SK-N-SH treated with all-trans-retinoic acid at 6 μM for 48 hours (cell line): ENCODE measurements around the gene CNPY3.

Experiments used
- ATAC-seq: fragments of 200-7000 bp; cut with Tn5 transposase; 3 replicates; pipeline ENCODE4 v1.9.1; 2020; ENCODE audit warnings: mild to moderate bottlenecking, moderate library complexity
- ARNTL ChIP-seq: fragments of 450-650 bp; formaldehyde crosslinking; IDR thresholded peaks from 2 replicates; pipeline ENCODE4 v1.5.0; 2020; ENCODE audit warnings: low read depth, mild to moderate bottlenecking, moderate library complexity, borderline replicate concordance
- BACH2 ChIP-seq: fragments of 250-450 bp; sonication (Bioruptor Pico); IDR thresholded peaks from 2 replicates; pipeline ENCODE4 v1.9.0; 2021; ENCODE audit warnings: mild to moderate bottlenecking, borderline replicate concordance
- CSDC2 ChIP-seq: fragments of 250-450 bp; sonication (Bioruptor Pico); IDR thresholded peaks from 2 replicates; pipeline ENCODE4 v1.5.0; 2020; ENCODE audit warnings: mild to moderate bottlenecking, moderate library complexity
- ESRRG ChIP-seq: fragments of 250-450 bp; sonication (Bioruptor Pico); IDR thresholded peaks from 2 replicates; pipeline ENCODE4 v1.6.1; 2021; ENCODE audit warnings: mild to moderate bottlenecking
- GLIS3 ChIP-seq: fragments of 250-450 bp; sonication (Bioruptor Pico); IDR thresholded peaks from 2 replicates; pipeline ENCODE4 v1.5.0; 2020; ENCODE audit warnings: mild to moderate bottlenecking, moderate library complexity
- ISL1 ChIP-seq: fragments of 250-450 bp; sonication (Bioruptor Pico); IDR thresholded peaks from 2 replicates; pipeline ENCODE4 v2.1.2; 2022; ENCODE audit warnings: mild to moderate bottlenecking, moderate library complexity
- OSR1 ChIP-seq: fragments of 250-450 bp; sonication (Bioruptor Pico); IDR thresholded peaks from 2 replicates; pipeline ENCODE4 v1.8.0; 2022; ENCODE audit warnings: moderate library complexity, mild to moderate bottlenecking, inconsistent platforms
- PATZ1 ChIP-seq: fragments of 250-450 bp; sonication (Bioruptor Pico); IDR thresholded peaks from 2 replicates; pipeline ENCODE4 v1.8.0; 2020; ENCODE audit warnings: mild to moderate bottlenecking, moderate library complexity, borderline replicate concordance
- POU6F1 ChIP-seq: fragments of 250-450 bp; sonication (Bioruptor Pico); IDR thresholded peaks from 2 replicates; pipeline ENCODE4 v1.8.0; 2021; ENCODE audit warnings: low read depth, mild to moderate bottlenecking, moderate library complexity, borderline replicate concordance
- PPARA ChIP-seq: fragments of 250-450 bp; sonication (Bioruptor Pico); IDR thresholded peaks from 2 replicates; pipeline ENCODE4 v1.5.0; 2020; ENCODE audit warnings: mild to moderate bottlenecking, borderline replicate concordance
- RARB ChIP-seq: fragments of 250-450 bp; sonication (Bioruptor Pico); IDR thresholded peaks from 2 replicates; pipeline ENCODE4 v1.8.0; 2021; ENCODE audit warnings: mild to moderate bottlenecking, moderate library complexity
- SNAI2 ChIP-seq: fragments of 250-450 bp; sonication (Bioruptor Pico); IDR thresholded peaks from 2 replicates; pipeline ENCODE4 v1.5.0; 2020; ENCODE audit warnings: mild to moderate bottlenecking, moderate library complexity
- TCF4 ChIP-seq: fragments of 250-450 bp; sonication (Bioruptor Pico); IDR thresholded peaks from 2 replicates; pipeline ENCODE4 v1.8.0; 2021; ENCODE audit warnings: mild to moderate bottlenecking, moderate library complexity, borderline replicate concordance
- TOX ChIP-seq: fragments of 250-450 bp; sonication (Bioruptor Pico); IDR thresholded peaks from 2 replicates; pipeline ENCODE4 v1.8.0; 2021; ENCODE audit warnings: mild to moderate bottlenecking, moderate library complexity, borderline replicate concordance
- ZC3H10 ChIP-seq: fragments of 250-450 bp; sonication (Bioruptor Pico); IDR thresholded peaks from 2 replicates; pipeline ENCODE4 v1.5.1; 2021; ENCODE audit warnings: mild to moderate bottlenecking, moderate library complexity
- ZFP3 ChIP-seq: fragments of 250-450 bp; sonication (Bioruptor Pico); IDR thresholded peaks from 2 replicates; pipeline ENCODE4 v1.5.0; 2020; ENCODE audit warnings: mild to moderate bottlenecking, moderate library complexity
- ZNF565 ChIP-seq: fragments of 450-650 bp; formaldehyde crosslinking; conservative IDR thresholded peaks from 2 replicates; pipeline ENCODE4 v1.5.0; 2020; ENCODE audit warnings: low read depth, mild to moderate bottlenecking, moderate library complexity
- ZNF70 ChIP-seq: fragments of 450-650 bp; formaldehyde crosslinking; IDR thresholded peaks from 2 replicates; pipeline ENCODE4 v1.5.0; 2020; ENCODE audit warnings: mild to moderate bottlenecking, moderate library complexity
- ZNF8 ChIP-seq: fragments of 450-650 bp; formaldehyde crosslinking; IDR thresholded peaks from 2 replicates; pipeline ENCODE4 v1.5.0; 2020; ENCODE audit warnings: mild to moderate bottlenecking, moderate library complexity
- TF ChIP-seq, protein P1 (sequence below): fragments of 250-450 bp; sonication (Bioruptor Pico); IDR thresholded peaks from 2 replicates; pipeline ENCODE4 v1.5.1; 2021; ENCODE audit warnings: mild to moderate bottlenecking, moderate library complexity
- TF ChIP-seq, protein P2 (sequence below): fragments of 250-450 bp; sonication (Bioruptor Pico); IDR thresholded peaks from 2 replicates; pipeline ENCODE4 v1.5.0; 2020; ENCODE audit warnings: mild to moderate bottlenecking, moderate library complexity
- TF ChIP-seq, protein P3 (sequence below): fragments of 250-450 bp; sonication (Bioruptor Pico); IDR thresholded peaks from 2 replicates; pipeline ENCODE4 v1.5.1; 2020; ENCODE audit warnings: low read depth, mild to moderate bottlenecking, moderate library complexity

CNPY3 gene

DNA sequence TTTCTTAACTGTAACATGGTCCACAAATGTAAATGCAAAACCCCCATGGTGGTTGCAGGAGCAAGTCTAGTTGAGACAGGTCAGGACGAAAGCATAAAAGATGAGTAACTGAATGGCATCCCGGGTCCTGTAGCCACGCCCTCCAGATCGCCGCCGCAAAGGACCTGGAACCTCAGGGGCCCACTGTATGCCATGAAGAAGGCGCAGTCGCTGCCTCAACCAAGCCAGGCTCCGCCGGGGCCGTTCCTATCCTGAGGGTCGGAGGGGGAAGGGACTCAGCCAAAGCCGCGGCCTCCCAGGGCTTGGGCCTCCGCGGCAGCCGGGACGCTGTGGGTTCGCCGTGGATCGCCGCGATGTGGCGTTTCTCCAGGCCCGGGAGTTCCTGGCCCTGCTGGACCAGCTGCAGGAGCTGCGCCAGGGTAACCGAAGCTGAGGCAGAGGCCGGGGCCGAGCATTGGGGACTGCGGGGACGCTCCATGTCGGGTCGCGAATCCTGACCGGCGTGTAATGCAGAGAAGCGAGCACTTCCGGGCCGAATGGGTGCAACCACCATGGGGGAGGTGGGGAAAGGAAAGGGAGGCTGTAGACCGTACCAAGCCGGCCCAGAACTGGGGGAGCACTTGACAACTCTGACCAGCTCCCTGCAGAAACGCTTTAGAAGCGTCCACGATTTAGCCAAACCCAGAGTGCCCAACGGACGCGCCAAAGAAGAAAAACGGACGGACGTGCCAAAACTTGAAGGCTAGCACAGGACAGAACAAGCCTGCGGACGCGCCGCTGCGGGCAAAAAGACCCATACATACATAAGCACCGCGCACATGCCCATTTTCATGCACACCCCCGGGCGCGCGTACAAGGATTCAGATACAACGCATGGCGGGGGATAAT, 38.7 kb upstream of the CNPY3 start:
- ATAC-seq, result peak; percentile 96
- TF ChIP-seq ISL1 (CRISPR knock-in tag) (no peak), ZC3H10 (CRISPR knock-in tag) (no peak), ZNF70 (CRISPR knock-in tag) (no peak), PATZ1 (no peak; the same call in 1 of the 2 replicates), ARNTL (CRISPR knock-in tag) (no peak), PPARA (CRISPR knock-in tag) (no peak), TCF4 (0 out of 2 replicates have a peak, but pooled peaks have one; percentile 10), BACH2 (no peak), POU6F1 (0 out of 2 replicates have a peak, but pooled peaks have one; percentile 19), ZFP3 (no peak), ESRRG (no peak), ZNF8 (CRISPR knock-in tag) (no peak), ZNF565 (CRISPR knock-in tag) (no peak), GLIS3 (CRISPR knock-in tag) (peak; percentile 96), CSDC2 (no peak), RARB (no peak; the same call in 1 of the 2 replicates), SNAI2 (CRISPR knock-in tag) (no peak), OSR1 (CRISPR knock-in tag) (no peak), TOX (CRISPR knock-in tag) (peak; percentile 28; the same call in 1 of the 2 replicates)
- TF ChIP-seq, protein P1, sequence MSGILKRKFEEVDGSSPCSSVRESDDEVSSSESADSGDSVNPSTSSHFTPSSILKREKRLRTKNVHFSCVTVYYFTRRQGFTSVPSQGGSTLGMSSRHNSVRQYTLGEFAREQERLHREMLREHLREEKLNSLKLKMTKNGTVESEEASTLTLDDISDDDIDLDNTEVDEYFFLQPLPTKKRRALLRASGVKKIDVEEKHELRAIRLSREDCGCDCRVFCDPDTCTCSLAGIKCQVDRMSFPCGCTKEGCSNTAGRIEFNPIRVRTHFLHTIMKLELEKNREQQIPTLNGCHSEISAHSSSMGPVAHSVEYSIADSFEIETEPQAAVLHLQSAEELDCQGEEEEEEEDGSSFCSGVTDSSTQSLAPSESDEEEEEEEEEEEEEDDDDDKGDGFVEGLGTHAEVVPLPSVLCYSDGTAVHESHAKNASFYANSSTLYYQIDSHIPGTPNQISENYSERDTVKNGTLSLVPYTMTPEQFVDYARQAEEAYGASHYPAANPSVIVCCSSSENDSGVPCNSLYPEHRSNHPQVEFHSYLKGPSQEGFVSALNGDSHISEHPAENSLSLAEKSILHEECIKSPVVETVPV (CRISPR knock-in tag), result no peak
- TF ChIP-seq, protein P2, sequence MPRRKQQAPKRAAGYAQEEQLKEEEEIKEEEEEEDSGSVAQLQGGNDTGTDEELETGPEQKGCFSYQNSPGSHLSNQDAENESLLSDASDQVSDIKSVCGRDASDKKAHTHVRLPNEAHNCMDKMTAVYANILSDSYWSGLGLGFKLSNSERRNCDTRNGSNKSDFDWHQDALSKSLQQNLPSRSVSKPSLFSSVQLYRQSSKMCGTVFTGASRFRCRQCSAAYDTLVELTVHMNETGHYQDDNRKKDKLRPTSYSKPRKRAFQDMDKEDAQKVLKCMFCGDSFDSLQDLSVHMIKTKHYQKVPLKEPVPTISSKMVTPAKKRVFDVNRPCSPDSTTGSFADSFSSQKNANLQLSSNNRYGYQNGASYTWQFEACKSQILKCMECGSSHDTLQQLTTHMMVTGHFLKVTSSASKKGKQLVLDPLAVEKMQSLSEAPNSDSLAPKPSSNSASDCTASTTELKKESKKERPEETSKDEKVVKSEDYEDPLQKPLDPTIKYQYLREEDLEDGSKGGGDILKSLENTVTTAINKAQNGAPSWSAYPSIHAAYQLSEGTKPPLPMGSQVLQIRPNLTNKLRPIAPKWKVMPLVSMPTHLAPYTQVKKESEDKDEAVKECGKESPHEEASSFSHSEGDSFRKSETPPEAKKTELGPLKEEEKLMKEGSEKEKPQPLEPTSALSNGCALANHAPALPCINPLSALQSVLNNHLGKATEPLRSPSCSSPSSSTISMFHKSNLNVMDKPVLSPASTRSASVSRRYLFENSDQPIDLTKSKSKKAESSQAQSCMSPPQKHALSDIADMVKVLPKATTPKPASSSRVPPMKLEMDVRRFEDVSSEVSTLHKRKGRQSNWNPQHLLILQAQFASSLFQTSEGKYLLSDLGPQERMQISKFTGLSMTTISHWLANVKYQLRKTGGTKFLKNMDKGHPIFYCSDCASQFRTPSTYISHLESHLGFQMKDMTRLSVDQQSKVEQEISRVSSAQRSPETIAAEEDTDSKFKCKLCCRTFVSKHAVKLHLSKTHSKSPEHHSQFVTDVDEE (CRISPR knock-in tag), result no peak; the same call in 1 of the 2 replicates
- TF ChIP-seq, protein P3, sequence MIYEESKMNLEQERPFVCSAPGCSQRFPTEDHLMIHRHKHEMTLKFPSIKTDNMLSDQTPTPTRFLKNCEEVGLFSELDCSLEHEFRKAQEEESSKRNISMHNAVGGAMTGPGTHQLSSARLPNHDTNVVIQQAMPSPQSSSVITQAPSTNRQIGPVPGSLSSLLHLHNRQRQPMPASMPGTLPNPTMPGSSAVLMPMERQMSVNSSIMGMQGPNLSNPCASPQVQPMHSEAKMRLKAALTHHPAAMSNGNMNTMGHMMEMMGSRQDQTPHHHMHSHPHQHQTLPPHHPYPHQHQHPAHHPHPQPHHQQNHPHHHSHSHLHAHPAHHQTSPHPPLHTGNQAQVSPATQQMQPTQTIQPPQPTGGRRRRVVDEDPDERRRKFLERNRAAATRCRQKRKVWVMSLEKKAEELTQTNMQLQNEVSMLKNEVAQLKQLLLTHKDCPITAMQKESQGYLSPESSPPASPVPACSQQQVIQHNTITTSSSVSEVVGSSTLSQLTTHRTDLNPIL, result no peak; the same call in 1 of the 2 replicates

GRCh38 chr6:42891199-42891722, 38.0 kb upstream of the CNPY3 start:
- no peak for ATAC-seq
- no peak for TF ChIP-seq ZFP3
- TF ChIP-seq ESRRG, result no peak
- no peak for TF ChIP-seq TOX (CRISPR knock-in tag)
- no peak for TF ChIP-seq BACH2
- TF ChIP-seq, protein P2 (CRISPR knock-in tag), result no peak
- no peak for TF ChIP-seq OSR1 (CRISPR knock-in tag)
- TF ChIP-seq ZNF565 (CRISPR knock-in tag), result no peak
- no peak for TF ChIP-seq ZNF70 (CRISPR knock-in tag)
- TF ChIP-seq RARB, result no peak
- no peak for TF ChIP-seq PATZ1
- TF ChIP-seq CSDC2, result no peak
- no peak for TF ChIP-seq ARNTL (CRISPR knock-in tag)
- TF ChIP-seq GLIS3 (CRISPR knock-in tag), result no peak
- TF ChIP-seq ISL1 (CRISPR knock-in tag), result no peak
- TF ChIP-seq SNAI2 (CRISPR knock-in tag), result no peak
